ENCODE measurements around the gene ZBTB24.

Gene ZBTB24

DNA sequence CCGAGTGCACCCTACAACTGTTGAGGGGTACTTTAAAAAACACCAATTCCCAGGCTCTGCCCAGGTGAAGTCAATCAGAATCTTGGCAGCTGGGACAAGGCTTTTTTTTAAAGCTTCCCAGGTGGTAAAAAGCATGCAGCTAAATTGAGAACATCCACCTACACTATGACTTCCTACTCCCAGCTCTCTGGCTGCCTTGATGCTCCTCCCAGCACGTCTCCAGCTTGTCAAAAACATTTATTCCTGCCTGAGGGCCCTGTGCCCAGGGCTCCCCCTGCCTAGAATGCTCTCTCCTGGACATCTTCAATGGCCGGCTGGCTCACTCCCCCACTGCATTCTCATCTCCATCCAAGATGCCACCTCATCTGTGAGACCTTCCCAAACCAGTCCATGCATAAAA is 9.9 kb downstream of the ZBTB24 start:
- FAIRE-seq (no peak), DNase-seq (ENCODE audit: insufficient read length, low spot score) (no peak)
- TF ChIP-seq CTCF (IDR thresholded peaks at IDR 0.05; ENCODE audit: insufficient read depth, missing control alignments): no peak

DNA sequence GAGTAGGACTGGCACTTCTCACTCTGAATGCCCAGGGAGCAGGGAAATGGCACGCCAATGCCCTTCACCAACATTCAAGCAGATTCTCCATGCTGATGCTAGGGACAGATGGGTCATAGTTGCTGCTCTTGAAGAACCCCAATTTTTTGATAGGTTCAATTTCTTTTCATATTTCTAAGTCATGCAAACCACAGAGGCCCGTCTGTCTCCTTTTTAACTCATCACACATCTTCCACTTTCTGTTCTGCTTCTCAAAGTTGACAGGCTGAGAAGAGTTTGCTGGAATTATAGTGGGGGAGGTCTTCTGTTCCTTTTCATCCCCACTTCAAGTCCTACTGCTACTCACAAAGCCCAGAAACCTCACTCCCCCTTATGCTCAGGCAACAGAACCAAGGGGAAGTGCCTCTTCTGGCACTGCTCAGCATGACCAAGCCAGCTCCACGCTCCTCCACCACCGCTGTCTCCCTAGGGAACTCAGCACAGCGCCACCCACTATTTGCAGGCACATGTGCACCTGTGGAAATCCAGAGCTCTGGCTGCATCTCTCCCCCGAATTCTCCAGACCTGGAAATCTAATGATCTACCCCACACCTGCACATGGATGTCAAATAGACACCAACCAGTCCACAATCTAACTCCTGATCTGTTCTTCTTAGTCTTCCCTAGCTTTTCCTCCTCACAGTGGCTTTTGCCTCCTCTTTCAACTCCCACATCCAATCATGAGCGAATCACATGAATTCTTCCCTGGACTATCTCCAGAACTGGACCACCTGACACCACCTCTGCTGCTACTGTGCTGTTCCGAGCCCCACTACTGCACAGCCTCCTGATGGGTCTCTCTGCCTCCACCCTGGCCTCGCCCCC is 10.7 kb downstream of the ZBTB24 start:
- FAIRE-seq (no peak), DNase-seq (ENCODE audit: insufficient read length, low spot score) (no peak)
- TF ChIP-seq CTCF (IDR thresholded peaks at IDR 0.05; ENCODE audit: insufficient read depth, missing control alignments): no peak

GRCh38 chr6:109471105-109471810 is 11.8 kb downstream of the ZBTB24 start:
- DNase-seq (ENCODE audit: insufficient read length, low spot score) (no peak), FAIRE-seq (no peak)
- TF ChIP-seq CTCF (IDR thresholded peaks at IDR 0.05; ENCODE audit: insufficient read depth, missing control alignments): no peak

DNA sequence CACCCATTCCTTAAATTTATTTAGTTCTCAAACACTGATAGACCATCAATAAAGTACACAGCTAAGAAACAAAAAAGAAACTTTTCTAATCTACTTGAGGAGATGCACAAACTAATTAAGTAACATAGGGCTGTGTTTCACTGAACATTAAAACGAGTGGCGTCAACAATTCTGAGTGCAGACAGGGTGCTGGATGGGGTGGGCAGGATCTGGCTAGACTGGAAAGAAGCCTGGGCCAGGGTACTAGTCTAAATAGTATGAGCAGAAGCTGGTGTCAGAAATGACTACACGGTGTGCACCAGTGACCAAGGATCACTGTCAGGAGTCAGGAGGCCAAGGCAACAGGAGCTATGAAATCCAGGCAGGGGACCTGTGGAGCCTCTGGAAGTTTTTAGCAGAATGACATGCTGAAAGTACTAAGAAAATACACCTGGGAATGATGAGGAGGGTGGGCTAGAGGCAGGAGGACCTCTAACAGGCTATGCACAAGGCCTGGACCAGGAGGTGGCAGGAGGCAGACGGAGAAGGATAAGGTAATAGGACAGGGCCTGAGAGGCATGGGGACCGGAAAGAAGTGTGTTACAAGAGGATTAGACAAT is 13.3 kb downstream of the ZBTB24 start:
- no peak for FAIRE-seq
- DNase-seq (ENCODE audit: insufficient read length, low spot score): no peak
- no peak for TF ChIP-seq CTCF (IDR thresholded peaks at IDR 0.05; ENCODE audit: insufficient read depth, missing control alignments)

DNA sequence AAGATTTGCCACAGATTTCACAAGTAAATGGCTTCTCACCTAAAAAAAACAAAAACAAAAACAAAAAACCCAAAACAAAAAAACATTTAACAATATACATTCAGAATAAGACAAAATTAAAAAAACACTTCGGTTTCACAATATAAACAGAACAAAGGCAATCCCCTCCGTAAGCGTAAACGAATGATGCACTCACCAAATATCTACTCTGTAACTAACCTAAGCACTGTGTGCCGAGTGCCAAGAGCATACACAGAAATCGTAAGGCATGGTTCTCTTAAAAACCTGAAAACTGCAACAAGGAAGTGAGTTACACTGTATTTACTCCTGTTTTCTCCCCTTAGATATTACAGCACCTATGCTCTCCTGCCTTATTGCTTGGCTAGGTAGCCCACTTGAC is 15.3 kb downstream of the ZBTB24 start:
- TF ChIP-seq CTCF (IDR thresholded peaks at IDR 0.05; ENCODE audit: insufficient read depth, missing control alignments): no peak
- DNase-seq (ENCODE audit: insufficient read length, low spot score) (no peak), FAIRE-seq (no peak)

GRCh38 chr6:109466212-109466923 is 16.7 kb downstream of the ZBTB24 start:
- TF ChIP-seq CTCF (IDR thresholded peaks at IDR 0.05; ENCODE audit: insufficient read depth, missing control alignments): no peak
- FAIRE-seq (no peak), DNase-seq (ENCODE audit: insufficient read length, low spot score) (no peak)

Measured in D721Med (cell line).